NCI-H526 treated with DMSO at 0.1 percent for 48 hours (cell line): ENCODE data around the gene CHCHD3.
A peak's percentile ranks its signal among the peaks of the same experiment; 100 is the strongest.

ENCODE experiments used
- DNase-seq: peaks from one replicate; lab custom pipeline; 2025; lab: John Stamatoyannopoulos, UW

CHCHD3 gene

GRCh38 chr7:133081599-133082389 lies at the start of gene CHCHD3:
TSS of gene CHCHD3 (minus strand) at chr7:133082090. CDS start at chr7:133081937, 153 bp downstream.
- peak; percentile 99 for DNase-seq

- no peak for DNase-seq
These were observed 48.3 kb upstream of the CHCHD3 start for GRCh38 chr7:133130166-133130565.

GRCh38 chr7:133126422-133126821 lies 44.5 kb upstream of the CHCHD3 start:
- DNase-seq: no peak

GRCh38 chr7:133124974-133125373 lies 43.1 kb upstream of the CHCHD3 start:
- no peak for DNase-seq

- no peak for DNase-seq
These were observed 39.4 kb upstream of the CHCHD3 start for GRCh38 chr7:133121175-133121844.

DNA sequence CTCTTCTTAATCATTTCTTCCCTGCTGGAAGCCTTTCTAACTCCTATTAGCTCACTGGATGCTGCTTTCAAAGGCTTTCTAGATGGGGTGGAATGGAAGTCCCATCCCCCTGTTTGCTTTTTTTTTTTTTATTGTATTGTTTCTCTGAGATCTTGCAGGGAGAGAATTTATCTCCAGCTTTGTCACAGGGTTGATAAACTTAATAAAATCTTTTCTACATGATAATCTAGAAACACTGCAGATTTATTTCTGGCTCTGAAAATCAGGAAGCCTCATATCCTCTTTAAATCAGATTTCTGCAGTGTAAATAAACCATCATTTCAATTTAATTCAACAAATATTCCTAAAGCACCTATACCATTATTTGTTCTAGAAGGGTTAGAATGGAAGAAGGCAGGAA lies 37.2 kb upstream of the CHCHD3 start:
- no peak for DNase-seq

GRCh38 chr7:133118261-133118660 lies 36.4 kb upstream of the CHCHD3 start:
- no peak for DNase-seq

GRCh38 chr7:133117452-133117851 lies 35.6 kb upstream of the CHCHD3 start:
- DNase-seq: no peak

DNA sequence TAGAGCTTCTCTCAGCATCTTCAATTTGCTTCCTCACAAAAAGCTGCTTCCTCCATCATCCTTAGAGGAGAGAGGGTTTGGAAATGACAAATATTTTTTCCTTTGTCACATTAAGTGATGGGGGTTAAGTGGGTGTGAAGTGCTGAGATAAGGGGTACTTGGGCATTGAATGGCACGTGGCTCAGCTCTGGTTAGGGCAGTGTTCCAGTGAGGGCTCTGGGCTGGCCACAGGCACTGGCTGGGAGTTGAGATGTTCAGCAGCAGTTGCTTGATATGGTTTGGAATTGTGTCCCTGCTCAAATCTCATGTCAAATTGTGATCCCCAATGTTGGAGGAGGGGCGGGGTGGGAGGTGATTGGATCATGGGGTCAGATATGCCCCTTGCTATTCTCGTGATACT lies 33.7 kb upstream of the CHCHD3 start:
- DNase-seq: no peak

GRCh38 chr7:133114519-133114918 lies 32.6 kb upstream of the CHCHD3 start:
- no peak for DNase-seq

DNA sequence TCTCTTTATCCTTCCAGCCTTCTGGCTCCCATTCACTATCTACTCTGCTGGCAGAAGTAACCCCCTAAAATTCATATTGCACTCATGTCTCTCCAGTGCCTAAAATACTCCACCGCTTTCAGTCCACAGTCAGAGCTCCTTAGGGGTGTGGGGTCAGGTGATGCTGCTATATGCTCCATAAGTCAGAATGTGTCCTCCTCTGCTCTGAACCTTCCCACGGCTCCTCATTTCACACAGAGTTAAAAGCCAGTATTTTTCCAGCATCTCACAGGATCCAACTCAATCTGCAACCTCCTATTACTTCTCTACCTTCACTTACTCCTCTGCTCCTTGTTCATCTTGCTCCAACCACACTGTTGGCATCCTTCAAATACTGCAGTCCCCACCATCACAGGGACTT lies 31.1 kb upstream of the CHCHD3 start:
- DNase-seq: no peak

- DNase-seq: no peak
These were observed 30.4 kb upstream of the CHCHD3 start for GRCh38 chr7:133112335-133112734.

- no peak for DNase-seq
These were observed 28.4 kb upstream of the CHCHD3 start for GRCh38 chr7:133110312-133110711.

- no peak for DNase-seq
These were observed 27.9 kb upstream of the CHCHD3 start for GRCh38 chr7:133109816-133110215.

DNA sequence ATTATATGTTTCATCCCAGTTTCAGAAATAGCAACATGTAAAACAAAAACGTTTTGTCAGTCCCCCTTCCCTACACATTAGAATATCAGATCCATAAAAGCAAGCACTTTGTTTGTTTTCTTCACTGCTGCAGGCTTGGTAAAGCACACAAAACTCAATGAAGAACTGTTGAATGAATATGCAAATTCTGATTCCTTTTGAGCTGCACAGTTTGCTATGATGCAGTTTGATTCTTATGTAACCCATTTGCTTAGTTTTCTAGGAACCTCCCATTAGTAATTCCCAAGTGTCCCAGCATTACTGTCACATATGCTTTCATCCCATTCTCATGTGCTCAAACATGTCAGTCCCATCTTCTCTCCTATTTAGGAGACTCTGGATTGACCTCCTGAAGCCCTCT lies 26.1 kb upstream of the CHCHD3 start:
- DNase-seq: peak; percentile 92

GRCh38 chr7:133102276-133103060 lies 20.6 kb upstream of the CHCHD3 start:
- no peak for DNase-seq

- DNase-seq: no peak
These were observed 17.9 kb upstream of the CHCHD3 start for GRCh38 chr7:133099633-133100286.

- DNase-seq: no peak
These were observed 13.3 kb upstream of the CHCHD3 start for GRCh38 chr7:133095119-133095671.

GRCh38 chr7:133091943-133092464 lies 10.1 kb upstream of the CHCHD3 start:
- DNase-seq: no peak

GRCh38 chr7:133082390-133082766 lies 488 bp upstream of the CHCHD3 start:
- no peak for DNase-seq

GRCh38 chr7:133081119-133081598 lies 731 bp downstream of the CHCHD3 start:
- no peak for DNase-seq

GRCh38 chr7:133079296-133079695 lies 2.6 kb downstream of the CHCHD3 start:
- no peak for DNase-seq
